Hematopoietic multipotent progenitor cell treated with erythropoietin and hydrocortisone succinate and interleukin-3 and kit ligand, for 4 days (in vitro differentiated cells): ENCODE results near the gene TEX13B.

Source experiments
- DNase-seq: peaks from one replicate; pipeline ENCODE4 v3.0.0-alpha.2; 2015

The TEX13B gene

GRCh38 chrX:107935664-107936433, 46.3 kb downstream of the TEX13B start:
- DNase-seq = no peak

- no peak for DNase-seq
Measured at GRCh38 chrX:107935200-107935599, 47.0 kb downstream of the TEX13B start.

- no peak for DNase-seq
Measured at GRCh38 chrX:107934262-107934661, 47.9 kb downstream of the TEX13B start.
